HG03196 (cell line): Measurements from ENCODE around the gene EVPLL.
"Not testable (repeated sequence)": the region's sequence is repeated elsewhere in the genome, so short reads cannot be mapped to it uniquely, and the experiment has no call there.

Experiments
- ATAC-seq: cut with Tn5 transposase; IDR thresholded peaks from one replicate; pipeline ENCODE4 v1.9.1; 2021; ENCODE audit not compliant: unreplicated experiment

Gene EVPLL

DNA sequence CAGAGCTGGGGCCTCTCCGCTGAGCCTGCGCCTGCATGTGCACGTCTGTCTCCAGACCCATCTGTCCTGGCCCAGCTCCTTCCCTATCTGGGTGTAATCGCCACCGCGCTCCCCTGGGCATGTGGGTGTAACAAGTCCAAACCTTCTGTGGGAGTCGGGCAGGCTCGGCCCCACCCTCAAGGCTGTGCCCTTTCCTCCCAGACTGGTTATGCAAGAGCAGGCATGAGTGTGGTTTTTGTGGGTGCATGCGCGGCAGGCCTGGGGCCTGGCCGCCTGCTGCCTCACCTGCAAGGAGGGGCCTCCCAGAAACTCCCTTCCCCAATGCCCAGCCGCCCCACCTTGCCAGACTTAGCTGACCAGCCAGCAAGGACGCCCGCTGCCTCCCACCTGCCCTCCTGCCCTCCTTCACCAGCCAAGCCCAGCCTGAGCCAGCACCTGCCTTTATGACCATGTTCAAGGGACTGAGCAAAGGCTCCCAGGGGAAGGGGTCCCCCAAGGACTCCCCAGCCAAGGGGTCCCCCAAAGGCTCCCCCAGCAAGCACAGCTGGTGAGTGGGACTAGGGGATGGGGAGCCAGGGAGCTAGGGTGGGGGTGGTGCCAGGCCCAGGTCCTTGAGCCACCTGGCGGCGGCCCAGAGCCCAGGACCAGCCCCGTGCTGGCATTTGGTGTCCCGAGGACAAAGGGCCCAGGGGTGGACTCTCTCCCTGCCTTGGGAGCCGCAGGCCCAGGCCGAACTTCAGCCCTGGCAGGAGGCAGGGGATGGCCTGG is at the start of gene EVPLL:
Gene EVPLL (plus strand): TSS at position 342 of the 768 bp plus-strand sequence. CDS start 3,160 bp downstream, outside the sequence.
- no peak for ATAC-seq

GRCh38 chr17:18328643-18329204 is 48.9 kb upstream of the EVPLL start:
- ATAC-seq: no peak

- no peak for ATAC-seq
Measured at GRCh38 chr17:18331879-18332278, 45.7 kb upstream of the EVPLL start.

- no peak for ATAC-seq
Measured at GRCh38 chr17:18332909-18333489, 44.6 kb upstream of the EVPLL start.

- ATAC-seq: not testable (repeated sequence)
Measured at GRCh38 chr17:18338158-18338557, 39.4 kb upstream of the EVPLL start.

DNA sequence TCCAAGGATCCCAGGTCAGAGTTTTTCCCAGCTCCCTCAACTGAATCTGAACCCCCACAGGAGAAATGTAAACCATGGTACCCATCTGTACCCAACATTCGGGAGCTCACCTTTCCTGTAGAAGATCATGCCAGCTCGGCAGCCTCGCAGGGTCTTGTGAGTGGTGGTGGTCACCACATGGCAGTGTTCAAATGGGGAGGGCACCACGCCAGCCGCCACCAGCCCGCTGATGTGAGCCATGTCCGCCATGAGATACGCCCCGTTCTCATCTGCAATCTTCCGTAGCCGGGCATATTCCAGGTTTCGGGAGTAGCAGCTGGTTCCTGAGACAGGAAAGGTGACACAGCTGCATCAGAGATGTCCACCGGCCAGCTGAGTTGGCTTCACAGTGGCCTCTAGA is 37.6 kb upstream of the EVPLL start:
- no peak for ATAC-seq

GRCh38 chr17:18344021-18344420 is 33.6 kb upstream of the EVPLL start:
- no peak for ATAC-seq

GRCh38 chr17:18353541-18353940 is 24.0 kb upstream of the EVPLL start:
- no peak for ATAC-seq

DNA sequence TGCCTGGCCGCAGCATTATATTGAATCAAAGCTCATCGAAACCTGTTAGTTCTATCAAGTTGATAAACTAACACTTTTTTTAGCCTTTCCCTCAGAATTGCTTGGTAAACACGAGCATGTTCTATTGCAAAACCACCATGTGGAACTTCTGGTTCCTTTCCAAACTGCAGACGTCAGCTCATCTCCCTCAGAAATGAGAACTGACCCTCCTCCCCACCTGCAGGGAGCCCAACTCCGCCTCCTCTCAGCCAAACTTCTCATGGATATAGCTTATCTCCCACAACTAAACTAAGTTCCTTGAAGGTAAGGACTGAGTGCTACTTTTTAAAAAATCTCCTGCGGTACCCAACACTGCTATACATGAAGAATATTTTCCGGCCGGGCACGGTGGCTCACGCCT is 21.0 kb upstream of the EVPLL start:
- ATAC-seq: no peak

DNA sequence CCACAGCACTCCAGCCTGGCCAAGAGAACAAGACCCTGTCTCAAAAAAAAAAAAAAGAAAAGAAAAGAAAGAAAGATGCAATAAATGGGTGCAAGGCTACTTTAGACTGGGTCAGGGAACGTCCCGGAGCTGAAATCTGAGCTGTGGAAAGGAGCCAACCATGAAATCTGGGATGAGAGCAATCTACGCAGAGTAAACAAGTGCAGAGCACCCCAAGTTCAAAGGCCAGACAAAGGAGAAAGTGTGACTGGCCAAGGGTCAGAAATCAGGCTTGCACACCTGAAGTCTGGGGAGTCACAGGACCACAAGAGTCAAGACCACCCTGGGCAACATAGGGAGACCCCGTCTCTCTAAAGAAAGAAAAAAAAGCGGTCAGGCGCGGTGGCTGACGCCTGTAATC is 17.1 kb upstream of the EVPLL start:
- no peak for ATAC-seq

GRCh38 chr17:18361837-18362697 is 15.5 kb upstream of the EVPLL start:
- no peak for ATAC-seq

- ATAC-seq: no peak
Measured at GRCh38 chr17:18362698-18363100, 14.9 kb upstream of the EVPLL start.

- ATAC-seq: peak; percentile 94
Measured at GRCh38 chr17:18363101-18364049, 14.2 kb upstream of the EVPLL start, which contains the start of gene SHMT1. Gene SHMT1, minus strand, starts transcription at chr17:18363550. Its CDS starts 7,569 bp downstream, at chr17:18355981.

GRCh38 chr17:18364166-18364565 is 13.4 kb upstream of the EVPLL start:
- no peak for ATAC-seq

- no peak for ATAC-seq
Measured at GRCh38 chr17:18368946-18369345, 8.6 kb upstream of the EVPLL start.

GRCh38 chr17:18370761-18371160 is 6.8 kb upstream of the EVPLL start:
- ATAC-seq: no peak

DNA sequence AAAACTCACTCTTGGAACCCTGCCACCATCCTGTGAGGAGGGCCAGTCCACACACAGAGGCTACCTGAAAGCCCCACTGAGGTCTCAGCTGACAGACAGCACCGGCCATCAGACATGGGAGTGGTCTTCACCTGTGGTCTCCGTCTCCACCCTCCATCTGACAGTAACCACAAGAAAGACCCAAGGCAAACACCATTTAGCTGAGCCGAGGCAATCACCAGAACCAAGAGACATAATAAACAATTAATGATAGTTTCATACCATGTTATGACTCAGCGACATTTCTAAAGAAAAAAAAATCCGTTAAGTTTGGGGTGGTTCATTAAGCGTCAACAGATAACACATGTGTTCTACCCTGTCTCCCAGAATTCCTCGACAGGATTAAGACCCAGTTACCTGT is 6.1 kb upstream of the EVPLL start:
- no peak for ATAC-seq

DNA sequence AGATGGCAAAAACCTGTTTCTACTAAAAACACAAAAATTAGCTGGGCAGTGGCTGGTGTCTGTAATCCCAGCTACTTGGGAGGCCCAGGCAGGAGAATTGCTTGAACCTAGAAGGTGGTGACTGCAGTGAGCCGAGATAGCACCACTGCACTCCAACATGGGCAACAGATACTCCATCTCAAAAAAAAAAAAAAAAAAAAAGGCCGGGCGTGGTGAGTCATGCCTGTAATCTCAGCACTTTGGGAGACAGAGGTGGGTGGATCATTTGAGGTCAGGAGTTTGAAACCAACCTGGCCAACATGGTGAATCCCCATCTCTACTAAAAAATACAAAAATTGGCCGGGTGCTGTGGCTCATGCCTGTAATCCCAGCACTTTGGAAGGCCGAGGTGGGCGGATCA is 4.4 kb upstream of the EVPLL start:
- ATAC-seq: not testable (repeated sequence)

DNA sequence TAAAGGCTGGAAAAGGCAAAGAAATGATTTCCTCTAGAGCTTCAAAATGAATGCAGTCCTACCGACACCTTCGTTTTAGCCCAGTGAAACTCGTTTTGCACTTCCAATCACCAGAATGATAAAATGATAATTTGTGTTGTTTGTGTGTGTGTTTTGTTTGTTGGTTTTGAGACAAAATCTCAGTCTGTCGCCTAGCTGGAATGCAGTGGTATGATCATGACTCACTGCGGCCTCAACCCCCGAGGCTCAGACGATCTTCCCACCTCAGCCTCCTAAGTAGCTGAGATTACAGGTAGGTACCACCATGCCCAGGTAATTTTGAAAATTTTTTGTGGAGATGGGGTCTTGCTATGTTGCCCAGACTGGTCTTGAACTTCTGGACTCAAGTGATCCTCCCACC is 3.4 kb upstream of the EVPLL start:
- ATAC-seq: no peak

- no peak for ATAC-seq
Measured at GRCh38 chr17:18378205-18378505, 577 bp downstream of the EVPLL start.
